ENCODE measurements around the gene CD84. TPM values are rescaled to one million over a fixed set of nuclear protein-coding genes. Genes with fewer than 3 reads are reported as not detected.
A peak's percentile ranks its signal among the peaks of the same experiment; 100 is the strongest.

CD84 gene
- total RNA-seq, 1 experiment from 2014 or later: not detected

DNA sequence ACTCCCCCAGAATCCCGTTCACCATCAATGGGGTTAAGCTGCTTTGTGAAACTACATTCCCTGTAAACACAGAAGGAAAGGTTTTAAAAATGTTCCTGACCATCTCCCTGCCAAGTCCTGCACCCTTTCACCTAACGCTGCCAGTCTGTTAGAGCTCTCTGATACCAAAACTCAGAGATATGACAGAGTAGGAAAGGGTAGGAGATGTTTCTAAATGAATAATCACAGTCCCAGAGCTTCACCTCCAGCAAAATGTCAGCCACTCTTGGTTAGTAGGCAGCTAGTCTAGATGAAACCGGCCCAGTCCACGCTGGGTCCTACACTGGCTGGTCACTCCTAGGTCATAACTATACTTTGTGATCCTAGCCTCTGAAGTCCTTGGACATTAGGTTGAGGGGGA lies 83.0 kb downstream of the CD84 start:
- H3K27me3 ChIP-seq (ENCODE audit: low read length): peaks cover 37% of the 10 kb centered on the region
- no TSS peak for BruUV-seq (replicated peaks)

GRCh38 chr1:160494620-160495019 lies 84.7 kb downstream of the CD84 start:
- intact Hi-C loops (cut with micrococcal nuclease): loop anchor here (2.0 kb wide), 1 partner anchor 112 kb away; no protein-coding TSS in a partner anchor
- 0 out of 2 replicates have a peak, but pooled peaks cover 5% of the 10 kb centered on the region for H3K9me3 ChIP-seq (ENCODE audit: low read length)
- ChIA-PET CTCF (no interaction called here), POLR2A (ENCODE audit: unreplicated experiment) (no interaction called here)
- TF ChIP-seq EZH2phosphoT487 (IDR thresholded peaks at IDR 0.05; ENCODE audit: borderline replicate concordance, low read length) (no peak), CTCF (conservative IDR thresholded peaks at IDR 0.05; ENCODE audit: low read depth, low read length) (peak; percentile 63)
- ATAC-seq: peak; percentile 73
- no TSS peak for BruUV-seq (replicated peaks)
- H3K27ac ChIP-seq (ENCODE audit: low read length): no peak overlapping the region
- no peaks in the 10 kb centered on the region for H3K4me1 ChIP-seq (ENCODE audit: insufficient read depth, low read length)
- H2AFZ ChIP-seq (ENCODE audit: low read length): no peak overlapping the region
- H3F3A ChIP-seq (ENCODE audit: low read length, unreplicated experiment): no peaks in the 10 kb centered on the region
- peak; percentile 45 for DNase-seq
- no peak overlapping the region for H3K4me3 ChIP-seq (ENCODE audit: low read length)
- no peak overlapping the region for H3K4me2 ChIP-seq (ENCODE audit: low read length)
- H4K20me1 ChIP-seq (ENCODE audit: low read length): no peaks in the 10 kb centered on the region
- H3K9ac ChIP-seq (ENCODE audit: low read length): no peak overlapping the region
- no peaks in the 10 kb centered on the region for H3K36me3 ChIP-seq (ENCODE audit: low read depth, low read length)
- H3K9me2 ChIP-seq (replicated peaks; ENCODE audit: low read length): no peaks in the 10 kb centered on the region
- peaks cover 51% of the 10 kb centered on the region for H3K27me3 ChIP-seq (ENCODE audit: low read length)
- H3K79me2 ChIP-seq (ENCODE audit: low read length): no peaks in the 10 kb centered on the region

More for the DNA sequence above, 83.0 kb downstream of the CD84 start:
- H3K27ac ChIP-seq (ENCODE audit: low read length): no peak overlapping the region
- no peaks in the 10 kb centered on the region for H3K79me2 ChIP-seq (ENCODE audit: low read length)
- intact Hi-C loops (cut with micrococcal nuclease): no loop called here
- no peak for ATAC-seq
- no peak overlapping the region for H3K4me3 ChIP-seq (ENCODE audit: low read length)
- TF ChIP-seq CTCF (conservative IDR thresholded peaks at IDR 0.05; ENCODE audit: low read depth, low read length) (no peak), EZH2 (IDR thresholded peaks at IDR 0.05; ENCODE audit: low read length, unreplicated experiment) (no peak), EZH2phosphoT487 (IDR thresholded peaks at IDR 0.05; ENCODE audit: borderline replicate concordance, low read length) (no peak)
- ChIA-PET CTCF (no interaction called here), POLR2A (ENCODE audit: unreplicated experiment) (no interaction called here)
- 0 out of 2 replicates have a peak, but pooled peaks cover 5% of the 10 kb centered on the region for H3K9me3 ChIP-seq (ENCODE audit: low read length)
- H3F3A ChIP-seq (ENCODE audit: low read length, unreplicated experiment): no peaks in the 10 kb centered on the region
- H3K36me3 ChIP-seq (ENCODE audit: low read depth, low read length): no peaks in the 10 kb centered on the region
- no peaks in the 10 kb centered on the region for H3K9me2 ChIP-seq (replicated peaks; ENCODE audit: low read length)
- H3K4me1 ChIP-seq (ENCODE audit: insufficient read depth, low read length): no peaks in the 10 kb centered on the region
- H3K9ac ChIP-seq (ENCODE audit: low read length): no peak overlapping the region
- no peak overlapping the region for H3K4me2 ChIP-seq (ENCODE audit: low read length)
- DNase-seq: no peak
- H2AFZ ChIP-seq (ENCODE audit: low read length): no peak overlapping the region
- H4K20me1 ChIP-seq (ENCODE audit: low read length): no peaks in the 10 kb centered on the region

DNA sequence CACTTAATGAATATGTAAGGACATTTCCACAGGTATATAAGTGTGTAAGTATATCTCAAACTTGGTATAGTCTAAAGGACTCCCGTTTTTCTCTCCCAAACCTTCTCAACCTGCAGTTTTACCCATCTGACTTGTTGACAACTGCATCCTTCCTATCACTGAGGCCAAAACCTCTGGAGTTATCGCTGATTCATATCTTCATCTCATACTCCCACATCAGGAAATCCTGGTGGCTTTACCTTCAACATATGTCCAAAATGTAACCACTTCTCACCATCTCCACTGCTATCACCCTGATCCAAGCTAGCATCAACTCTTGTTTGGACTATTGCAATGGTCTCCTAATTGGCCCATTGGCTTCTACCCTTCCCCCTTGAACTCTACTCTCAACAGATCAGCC lies 86.7 kb downstream of the CD84 start:
- no TSS peak for BruUV-seq (replicated peaks)

More for the DNA sequence above, 86.7 kb downstream of the CD84 start:
- no peak for TF ChIP-seq CTCF (conservative IDR thresholded peaks at IDR 0.05; ENCODE audit: low read depth, low read length)
- no peak for TF ChIP-seq EZH2 (IDR thresholded peaks at IDR 0.05; ENCODE audit: low read length, unreplicated experiment)
- no peak for TF ChIP-seq EZH2phosphoT487 (IDR thresholded peaks at IDR 0.05; ENCODE audit: borderline replicate concordance, low read length)
- Histone ChIP-seq H3K27me3 (ENCODE audit: low read length) (peaks cover 71% of the 10 kb centered on the region), H3K4me1 (ENCODE audit: insufficient read depth, low read length) (no peaks in the 10 kb centered on the region), H4K20me1 (ENCODE audit: low read length) (no peaks in the 10 kb centered on the region), H3K79me2 (ENCODE audit: low read length) (no peaks in the 10 kb centered on the region), H3K36me3 (ENCODE audit: low read depth, low read length) (no peaks in the 10 kb centered on the region), H2AFZ (ENCODE audit: low read length) (no peak overlapping the region), H3K9ac (ENCODE audit: low read length) (no peak overlapping the region), H3K4me3 (ENCODE audit: low read length) (no peak overlapping the region), H3K9me3 (ENCODE audit: low read length) (no peaks in the 10 kb centered on the region), H3K9me2 (replicated peaks; ENCODE audit: low read length) (no peaks in the 10 kb centered on the region), H3F3A (ENCODE audit: low read length, unreplicated experiment) (no peaks in the 10 kb centered on the region), H3K27ac (ENCODE audit: low read length) (no peak overlapping the region), H3K4me2 (ENCODE audit: low read length) (no peak overlapping the region)
- ChIA-PET POLR2A (ENCODE audit: unreplicated experiment) (no interaction called here), CTCF (no interaction called here)
- ATAC-seq (no peak), DNase-seq (no peak)
- intact Hi-C loops (cut with micrococcal nuclease): no loop called here

Data from PC-3 (cell line).